H1 (cell line): ENCODE measurements around the gene HOTAIR. TPM values are rescaled to one million over a fixed set of nuclear protein-coding genes. Genes with fewer than 3 reads are reported as not detected.

Source experiments
- CTCF ChIA-PET: fragments of 300-600 bp; sonication (Branson Sonifier 250); formaldehyde crosslinking; loops from one replicate; lab custom pipeline; 2021; ENCODE audit not compliant: partially characterized antibody; lab: Charles Lee
- POLR2A ChIA-PET: fragments of 300-600 bp; sonication (Branson Sonifier 250); formaldehyde crosslinking; loops from one replicate; lab custom pipeline; 2021; ENCODE audit warnings: inconsistent platforms; ENCODE audit not compliant: partially characterized antibody; lab: Charles Lee
- DNase-seq, 2 experiments: peaks; one replicate each; pipeline versions ENCODE4 v3.0.0 to v3.0.0-alpha.2; 2010 to 2022; ENCODE audit warnings: low spot score in 2 of 2, low read depth in 1 of 2, mixed read lengths in 1 of 2
- FAIRE-seq: peaks from 2 replicates; lab custom pipeline; 2011; peaks lifted over from hg19 to GRCh38; lab: Jason Lieb, UNC
- H2AFZ ChIP-seq: 2 replicates; pipeline ENCODE4 v1.8.1; 2012; ENCODE audit warnings: low read length, inconsistent platforms
- H2AK5ac ChIP-seq: 2 replicates; pipeline ENCODE4 v1.6.1; 2013; ENCODE audit warnings: low read depth, low read length
- H2BK120ac ChIP-seq: replicated peaks from 2 replicates; pipeline ENCODE3; 2013; ENCODE audit warnings: low read depth, low read length, inconsistent platforms
- H2BK12ac ChIP-seq: 2 replicates; pipeline ENCODE4 v1.6.1; 2013; ENCODE audit warnings: low read depth, low read length
- H2BK15ac ChIP-seq: 2 replicates; pipeline ENCODE4 v1.6.1; 2013; ENCODE audit warnings: low read length
- H2BK20ac ChIP-seq: 2 replicates; pipeline ENCODE4 v1.6.1; 2013; ENCODE audit warnings: low read length
- H2BK5ac ChIP-seq: 2 replicates; pipeline ENCODE4 v1.6.1; 2013; ENCODE audit warnings: low read depth, low read length
- H3K14ac ChIP-seq: 2 replicates; pipeline ENCODE4 v1.6.1; 2013; ENCODE audit warnings: inconsistent platforms; ENCODE audit not compliant: insufficient read length
- H3K18ac ChIP-seq: 2 replicates; pipeline ENCODE4 v1.6.1; 2013; ENCODE audit warnings: low read length; ENCODE audit errors: extremely low read depth
- H3K23ac ChIP-seq: 2 replicates; pipeline ENCODE4 v1.6.1; 2013; ENCODE audit warnings: inconsistent platforms; ENCODE audit not compliant: insufficient read length
- H3K23me2 ChIP-seq: 2 replicates; pipeline ENCODE4 v1.6.1; 2013; ENCODE audit warnings: low read depth, low read length
- H3K27ac ChIP-seq: 2 replicates; pipeline ENCODE4 v1.6.1; 2011; ENCODE audit warnings: low read depth, low read length, inconsistent platforms
- H3K27me3 ChIP-seq, 4 experiments: replicated peaks in 1 of 4; 1 replicate in 1 of 4; 2 replicates in 3 of 4; pipeline versions ENCODE4 v1.6.1 to v1.8.1; 2011 to 2013; ENCODE audit warnings: low read length in 3 of 4, mild to moderate bottlenecking in 3 of 4, inconsistent platforms in 2 of 4, mixed read lengths in 2 of 4, moderate library complexity in 1 of 4; ENCODE audit not compliant: control insufficient read depth in 3 of 4, insufficient read depth in 3 of 4; ENCODE audit errors: extremely low read depth in 1 of 4
- H3K36me3 ChIP-seq, 4 experiments: 2 replicates each; pipeline versions ENCODE4 v1.6.1 to v1.8.1; 2011 to 2013; ENCODE audit warnings: mild to moderate bottlenecking in 4 of 4, low read length in 3 of 4, moderate library complexity in 2 of 4, control low read depth in 1 of 4, inconsistent platforms in 1 of 4; ENCODE audit not compliant: insufficient read depth in 4 of 4, control insufficient read depth in 2 of 4
- H3K4ac ChIP-seq: replicated peaks from 2 replicates; pipeline ENCODE3; 2013; ENCODE audit warnings: low read length, low read depth, mixed read lengths, inconsistent platforms; ENCODE audit not compliant: insufficient read length
- H3K4me1 ChIP-seq, 4 experiments: replicated peaks in 1 of 4; 1 replicate in 1 of 4; 2 replicates in 3 of 4; pipeline versions ENCODE4 v1.6.1 to v1.8.1; 2011 to 2013; ENCODE audit warnings: low read length in 3 of 4, inconsistent platforms in 2 of 4, mixed read lengths in 1 of 4; ENCODE audit not compliant: insufficient read depth in 4 of 4, control insufficient read depth in 3 of 4
- H3K4me2 ChIP-seq, 2 experiments: 2 replicates each; pipeline versions ENCODE4 v1.6.1 to v1.8.1; 2011 to 2013; ENCODE audit warnings: low read depth in 2 of 2, low read length in 2 of 2, control low read depth in 1 of 2, inconsistent platforms in 1 of 2, mild to moderate bottlenecking in 1 of 2; ENCODE audit not compliant: insufficient read depth in 1 of 2
- H3K4me3 ChIP-seq, 4 experiments: fragments of 200-600, 300-600 bp in 1 of 4; sonication (generic), shearing (Covaris generic), sonication (Bioruptor Twin) in 1 of 4; 2 replicates each; pipeline versions ENCODE4 v1.5.1 to v1.8.1; 2011 to 2016; ENCODE audit warnings: low read length in 4 of 4, low read depth in 3 of 4, control low read depth in 2 of 4, inconsistent platforms in 2 of 4, mild to moderate bottlenecking in 2 of 4, mixed read lengths in 1 of 4, moderate library complexity in 1 of 4; ENCODE audit not compliant: insufficient read depth in 2 of 4; ENCODE audit errors: extremely low read depth in 1 of 4
- H3K56ac ChIP-seq: replicated peaks from 2 replicates; pipeline ENCODE3; 2013; ENCODE audit warnings: low read depth, mild to moderate bottlenecking, mixed read lengths, low read length, inconsistent platforms; ENCODE audit not compliant: insufficient read length
- H3K79me1 ChIP-seq: 2 replicates; pipeline ENCODE4 v1.6.1; 2013; ENCODE audit warnings: low read depth, low read length, control low read depth
- H3K79me2 ChIP-seq, 2 experiments: 2 replicates each; pipeline versions ENCODE4 v1.6.1 to v1.8.1; 2012 to 2013; ENCODE audit warnings: low read length in 2 of 2, mild to moderate bottlenecking in 2 of 2, inconsistent platforms in 1 of 2; ENCODE audit not compliant: insufficient read depth in 2 of 2, control insufficient read depth in 1 of 2
- H3K9ac ChIP-seq, 4 experiments: replicated peaks in 1 of 4; 1 replicate in 1 of 4; 2 replicates in 3 of 4; pipeline versions ENCODE4 v1.6.1 to v1.8.1; 2011 to 2013; ENCODE audit warnings: low read depth in 3 of 4, low read length in 3 of 4, control low read depth in 2 of 4, mild to moderate bottlenecking in 2 of 4, moderate library complexity in 2 of 4, inconsistent platforms in 1 of 4; ENCODE audit errors: extremely low read depth in 1 of 4
- H3K9me3 ChIP-seq, 2 experiments: 2 replicates each; pipeline versions ENCODE4 v1.6.1 to v1.8.1; 2012 to 2013; ENCODE audit warnings: mild to moderate bottlenecking in 2 of 2, moderate library complexity in 2 of 2, control low read depth in 1 of 2, inconsistent platforms in 1 of 2, low read depth in 1 of 2, low read length in 1 of 2, mixed read lengths in 1 of 2; ENCODE audit not compliant: insufficient read depth in 2 of 2
- H4K20me1 ChIP-seq, 2 experiments: replicated peaks in 1 of 2; 2 replicates each; pipeline versions ENCODE3 to v1.8.1; 2011 to 2013; ENCODE audit warnings: inconsistent platforms in 2 of 2, low read length in 2 of 2, mild to moderate bottlenecking in 1 of 2; ENCODE audit not compliant: insufficient read depth in 2 of 2, control insufficient read depth in 1 of 2
- H4K5ac ChIP-seq: 2 replicates; pipeline ENCODE4 v1.6.1; 2013; ENCODE audit warnings: low read length, low read depth, mixed read lengths, inconsistent platforms; ENCODE audit not compliant: insufficient read length
- H4K8ac ChIP-seq: 2 replicates; pipeline ENCODE4 v1.8.0; 2013; ENCODE audit warnings: mild to moderate bottlenecking, moderate library complexity, low read length, inconsistent platforms; ENCODE audit not compliant: insufficient read depth; ENCODE audit errors: extremely low read depth
- H4K91ac ChIP-seq: replicated peaks from 2 replicates; pipeline ENCODE3; 2013; ENCODE audit warnings: low read length, mixed read lengths, inconsistent platforms; ENCODE audit not compliant: insufficient read length
- ASH2L ChIP-seq: fragments of 200-600, 300-600 bp; sonication (generic); IDR thresholded peaks from one replicate; pipeline ENCODE4 v1.7.1; 2017; ENCODE audit warnings: low read length
- CHD1 ChIP-seq: IDR thresholded peaks from 2 replicates; pipeline ENCODE4 v1.6.1; 2012; ENCODE audit warnings: low read depth, low read length, improper control_type of control experiment
- CTBP2 ChIP-seq: IDR thresholded peaks from 2 replicates; pipeline ENCODE4 v1.7.0; 2011; ENCODE audit warnings: borderline replicate concordance, mild to moderate bottlenecking, moderate library complexity, mixed read lengths, low read length; ENCODE audit not compliant: insufficient read depth, insufficient read length
- EGR1 ChIP-seq: IDR thresholded peaks from 2 replicates; pipeline ENCODE4 v1.6.1; 2011; ENCODE audit warnings: low read depth, low read length, borderline replicate concordance
- HDAC2 ChIP-seq, 2 experiments: fragments of 300-600 bp in 1 of 2; sonication (generic) in 1 of 2; IDR thresholded peaks; 2 replicates each; pipeline ENCODE4 v1.6.1; 2011 to 2012; ENCODE audit warnings: low read depth in 2 of 2, low read length in 2 of 2, mild to moderate bottlenecking in 2 of 2, moderate library complexity in 2 of 2, borderline replicate concordance in 1 of 2, inconsistent platforms in 1 of 2
- KDM5A ChIP-seq: fragments of 200-600 bp; IDR thresholded peaks from 2 replicates; pipeline ENCODE4 v1.7.1; 2012; ENCODE audit warnings: mild to moderate bottlenecking, low read length, inconsistent platforms, mixed read lengths
- POLR2AphosphoS5 ChIP-seq: IDR thresholded peaks from 2 replicates; pipeline ENCODE4 v1.6.1; 2011; ENCODE audit warnings: low read depth, low read length
- POU5F1 ChIP-seq: IDR thresholded peaks from 2 replicates; pipeline ENCODE4 v1.6.1; 2011; ENCODE audit warnings: low read depth, mild to moderate bottlenecking, low read length, moderate library complexity
- SUZ12 ChIP-seq: fragments of 200-600 bp; sonication (generic); IDR thresholded peaks from 2 replicates; pipeline ENCODE4 v1.6.1; 2012; ENCODE audit warnings: mild to moderate bottlenecking, inconsistent platforms, low read length, moderate library complexity, mixed read lengths
- TAF1 ChIP-seq: IDR thresholded peaks from 2 replicates; pipeline ENCODE4 v1.6.1; 2011; ENCODE audit warnings: mild to moderate bottlenecking, low read depth, low read length
- YY1 ChIP-seq: IDR thresholded peaks from 2 replicates; pipeline ENCODE4 v1.6.1; 2011; ENCODE audit warnings: low read depth, mild to moderate bottlenecking, low read length
- WGBS, 2 experiments: shearing (Covaris generic) in 1 of 2; methylation state at CpG; one replicate each; pipeline versions ENCODE4 v1.1.6 to v1.1.7; 2013 to 2015; ENCODE audit warnings: low lambda C conversion rate in 2 of 2, mixed read lengths in 2 of 2, inconsistent platforms in 1 of 2, low coverage in 1 of 2, missing lambda C conversion rate in 1 of 2; ENCODE audit not compliant: insufficient replicate concordance in 2 of 2, insufficient coverage in 1 of 2, insufficient read length in 1 of 2; ENCODE audit errors: extremely low coverage in 1 of 2, missing lambda C conversion rate in 1 of 2; 5-methylcytosine and 5-hydroxymethylcytosine counted together
- polyA plus RNA-seq, 7 experiments: library from polyadenylated mRNA; depleted of rRNA in 3 of 7; stranded (reverse) in 5 of 7; unstranded in 2 of 7; fragments of >200 nt in 5 of 7; fragments of 200-250 nt in 2 of 7; gene quantifications; 1 replicate in 5 of 7; 2 replicates in 1 of 7; 4 replicates in 1 of 7; pipeline versions ENCODE4 v1.2.1 to v1.2.3, GENCODE V29; 2011 to 2013; ENCODE audit warnings: missing spikeins in 2 of 7, mixed read lengths in 2 of 7
- total RNA-seq: library from RNA; stranded (reverse); fragmentation: NEBNext Ultra II Directional; extraction: Animal tissue kit (Norgen Biotek cat#: 25700); gene quantifications from 2 replicates; pipeline ENCODE4 v1.2.1, GENCODE V29; 2021

HOTAIR gene
- total and polyA plus RNA-seq, 2 of the 8 experiments (the other 6 are each of a cell fraction or from before 2014, with no cell fraction given): not detected

DNA sequence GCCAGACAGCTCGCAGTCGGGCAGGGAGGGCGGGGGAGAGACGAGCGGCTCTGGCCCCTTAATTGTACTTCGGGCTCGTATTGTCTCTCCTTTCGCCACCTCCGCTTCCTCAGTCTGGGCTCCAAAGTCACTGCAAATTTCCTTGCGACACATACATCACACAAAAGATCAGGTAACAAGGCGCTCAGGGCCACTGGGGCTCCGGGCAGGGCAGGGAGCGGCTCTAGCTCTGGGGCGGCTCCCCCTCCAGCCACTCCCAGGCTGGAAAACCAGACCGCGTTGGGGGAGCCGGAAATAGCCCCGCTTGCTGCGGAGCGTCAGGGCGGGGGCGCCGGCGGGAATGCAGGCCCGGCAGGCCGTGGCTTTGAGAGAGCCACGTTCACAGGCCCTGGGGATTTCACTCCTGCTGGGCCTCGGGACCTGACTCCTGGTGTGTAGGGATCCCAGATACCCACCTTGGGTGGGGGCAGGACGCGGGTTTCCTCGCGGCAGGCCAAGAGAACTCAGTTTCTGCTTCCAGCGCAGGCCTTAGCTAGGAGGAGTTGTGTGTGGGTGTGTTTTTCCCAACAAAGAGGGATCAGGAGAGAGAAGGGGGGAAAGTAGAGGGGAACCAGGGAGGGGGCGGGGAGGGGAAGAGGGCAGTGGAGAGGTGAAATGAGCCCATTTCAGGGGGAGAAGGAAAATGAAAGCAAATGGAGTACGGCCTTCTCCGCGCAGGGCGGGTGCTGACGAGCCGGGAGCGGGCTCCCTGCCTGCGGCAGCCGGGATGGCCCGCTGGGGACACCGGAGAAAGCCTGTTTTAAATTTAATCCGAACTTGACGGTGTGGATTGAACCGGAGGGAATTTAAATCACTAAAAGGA, 20.9 kb upstream of the HOTAIR start:
- no peak overlapping the region for H4K91ac ChIP-seq
- no peaks in the 10 kb centered on the region for H3K79me1 ChIP-seq
- H3K4me2 ChIP-seq: peak overlapping the region; percentile 23 to 56
- H2BK20ac ChIP-seq: peak overlapping the region; percentile 72; the same call in 1 of the 2 replicates
- peak overlapping the region in 1 of 4 experiments; percentile 45; a peak in 3 of 8 replicates for H3K4me3 ChIP-seq
- peaks cover 27 to 28% of the 10 kb centered on the region in 2 experiments for H4K20me1 ChIP-seq
- H4K8ac ChIP-seq: no peak overlapping the region
- H3K18ac ChIP-seq: no peak overlapping the region; the same call in 1 of the 2 replicates
- ChIA-PET POLR2A (interaction anchor here (1.6 kb wide), 1 partner anchor 10 kb away, joined by 4 read pairs; no protein-coding TSS in a partner anchor), CTCF (interaction anchor here (0.7 to 4.4 kb wide), 10 partner anchors 8 to 218 kb away, joined by 3 to 28 read pairs (median 4); partner anchors contain the start of genes HOXC10 and HOXC8)
- FAIRE-seq (no peak), DNase-seq (peak in 1 of 2 experiments; percentile 80)
- H3K36me3 ChIP-seq: peaks cover 0 to 19% (median 0%) of the 10 kb centered on the region in 4 experiments; a peak in 1 of 8 replicates
- H3K23me2 ChIP-seq: peaks cover 4% of the 10 kb centered on the region; the same call in 1 of the 2 replicates
- no peak overlapping the region for H2AFZ ChIP-seq
- no peak overlapping the region for H3K14ac ChIP-seq
- H3K9ac ChIP-seq: no peak overlapping the region
- H3K79me2 ChIP-seq: no peaks in the 10 kb centered on the region
- no peak overlapping the region for H3K23ac ChIP-seq
- no peak overlapping the region for H3K27ac ChIP-seq
- peaks cover 97 to 100% (median 100%) of the 10 kb centered on the region in 4 experiments for H3K27me3 ChIP-seq
- H2BK5ac ChIP-seq: peak overlapping the region; percentile 2; the same call in 1 of the 2 replicates
- 0 out of 2 replicates have a peak, but pooled peaks have one; percentile 16 for TF ChIP-seq EGR1
- TF ChIP-seq CTBP2: peak; percentile 93
- TF ChIP-seq YY1: 0 out of 2 replicates have a peak, but pooled peaks have one; percentile 34
- no peak for TF ChIP-seq TAF1
- no peak for TF ChIP-seq CHD1
- TF ChIP-seq POU5F1: no peak
- TF ChIP-seq ASH2L: peak; percentile 15
- no peak for TF ChIP-seq KDM5A
- 0 out of 4 replicates have a peak, but pooled peaks of 1 of the 2 experiments have one; percentile 19 for TF ChIP-seq HDAC2 (IDR thresholded peaks at IDR 0.05; ENCODE audit: borderline replicate concordance in 1 of 2, low read depth in 2 of 2, low read length in 2 of 2)
- TF ChIP-seq POLR2AphosphoS5: no peak
- TF ChIP-seq SUZ12: peak; percentile 5
- H3K56ac ChIP-seq: no peak overlapping the region
- no peak overlapping the region for H2AK5ac ChIP-seq
- H2BK12ac ChIP-seq: peak overlapping the region; percentile 68
- peaks cover 0 to 4% of the 10 kb centered on the region in 2 experiments; a peak in 1 of 4 replicates for H3K9me3 ChIP-seq
- 1% methylated on average over 27 of the region's 48 CpGs; no CpG with 5 or more reads in 1 of the 2 experiments for WGBS, 2 experiments
- peak overlapping the region; percentile 72; the same call in 1 of the 2 replicates for H2BK15ac ChIP-seq
- no peak overlapping the region for H4K5ac ChIP-seq
- no peak overlapping the region for H2BK120ac ChIP-seq
- H3K4ac ChIP-seq: no peak overlapping the region
- H3K4me1 ChIP-seq: peaks cover 0 to 17% (median 8%) of the 10 kb centered on the region in 4 experiments; a peak in 5 of 7 replicates
